RWPE1 (cell line): ENCODE measurements around the gene PALD1.

ENCODE experiments used
- CTCF ChIA-PET: fragments of 350-600 bp; sonication (Branson Sonifier 250); formaldehyde crosslinking; extraction: SDS; loops from one replicate; lab custom pipeline; 2021; lab: Yijun Ruan, JAX
- POLR2A ChIA-PET: fragments of 400-600 bp; formaldehyde crosslinking; extraction: SDS; loops from one replicate; lab custom pipeline; 2020; ENCODE audit warnings: antibody characterized with exemption; ENCODE audit not compliant: low non-redundant PET; lab: Yijun Ruan, JAX
- DNase-seq: peaks from one replicate; pipeline ENCODE4 v3.0.0; 2012; ENCODE audit warnings: low spot score
- H3K27ac ChIP-seq: fragments of 450-650 bp; 2 replicates; pipeline ENCODE4 v1.5.1; 2017
- CTCF ChIP-seq: fragments of 450-650 bp; conservative IDR thresholded peaks from 2 replicates; pipeline ENCODE4 v1.5.1; 2017; ENCODE audit warnings: low read depth, mild to moderate bottlenecking

The PALD1 gene

GRCh38 chr10:70540089-70540788 lies 61.7 kb downstream of the PALD1 start:
- ChIA-PET POLR2A (no interaction called here), CTCF (interaction anchor here (0.5 to 10.0 kb wide), 3 partner anchors 9 to 79 kb away, joined by 3 to 67 read pairs (median 3); no protein-coding TSS in a partner anchor)
- H3K27ac ChIP-seq = no peak overlapping the region
- peak; percentile 26; the same call in 1 of the 2 replicates for TF ChIP-seq CTCF
- DNase-seq = peak; percentile 26

GRCh38 chr10:70540789-70541360 lies 62.3 kb downstream of the PALD1 start:
- POLR2A ChIA-PET = no interaction called here
- no peak for DNase-seq
- 0 out of 2 replicates have a peak, but pooled peaks have one; percentile 4 for TF ChIP-seq CTCF
- CTCF ChIA-PET = interaction anchor here (0.6 to 10.0 kb wide), 3 partner anchors 10 to 110 kb away, joined by 3 to 67 read pairs (median 3); no protein-coding TSS in a partner anchor
- no peak overlapping the region for H3K27ac ChIP-seq

- no peak for TF ChIP-seq CTCF
- ChIA-PET POLR2A (no interaction called here), CTCF (interaction anchor here (0.5 to 10.0 kb wide), 4 partner anchors 12 to 328 kb away, joined by 3 to 67 read pairs (median 3); no protein-coding TSS in a partner anchor)
- H3K27ac ChIP-seq = no peak overlapping the region
- no peak for DNase-seq
Observed at GRCh38 chr10:70541736-70542564, 63.4 kb downstream of the PALD1 start.

GRCh38 chr10:70542565-70542938 lies 64.0 kb downstream of the PALD1 start:
- H3K27ac ChIP-seq = no peak overlapping the region
- CTCF ChIA-PET = interaction anchor here (10.0 kb wide), 1 partner anchor 81 kb away, joined by 67 read pairs; no protein-coding TSS in a partner anchor
- POLR2A ChIA-PET = no interaction called here
- TF ChIP-seq CTCF = no peak
- DNase-seq = no peak

GRCh38 chr10:70543911-70544310 lies 65.3 kb downstream of the PALD1 start:
- no peak for DNase-seq
- ChIA-PET CTCF (interaction anchor here (0.5 to 10.0 kb wide), 4 partner anchors 82 to 665 kb away, joined by 3 to 67 read pairs (median 4); no protein-coding TSS in a partner anchor), POLR2A (no interaction called here)
- no peak overlapping the region for H3K27ac ChIP-seq
- TF ChIP-seq CTCF = no peak
